H1 (cell line): Measurements from ENCODE around the gene ADCYAP1. TPM values are rescaled to one million over a fixed set of nuclear protein-coding genes. Genes with fewer than 3 reads are reported as not detected.

Experiments
- CTCF ChIA-PET: fragments of 300-600 bp; sonication (Branson Sonifier 250); formaldehyde crosslinking; loops from one replicate; lab custom pipeline; 2021; ENCODE audit not compliant: partially characterized antibody; lab: Charles Lee
- POLR2A ChIA-PET: fragments of 300-600 bp; sonication (Branson Sonifier 250); formaldehyde crosslinking; loops from one replicate; lab custom pipeline; 2021; ENCODE audit warnings: inconsistent platforms; ENCODE audit not compliant: partially characterized antibody; lab: Charles Lee
- DNase-seq, 2 experiments: peaks; one replicate each; pipeline versions ENCODE4 v3.0.0 to v3.0.0-alpha.2; 2010 to 2022; ENCODE audit warnings: low spot score in 2 of 2, low read depth in 1 of 2, mixed read lengths in 1 of 2
- FAIRE-seq: peaks from 2 replicates; lab custom pipeline; 2011; peaks lifted over from hg19 to GRCh38; lab: Jason Lieb, UNC
- H2AFZ ChIP-seq: 2 replicates; pipeline ENCODE4 v1.8.1; 2012; ENCODE audit warnings: low read length, inconsistent platforms
- H2AK5ac ChIP-seq: 2 replicates; pipeline ENCODE4 v1.6.1; 2013; ENCODE audit warnings: low read depth, low read length
- H2BK120ac ChIP-seq: replicated peaks from 2 replicates; pipeline ENCODE3; 2013; ENCODE audit warnings: low read depth, low read length, inconsistent platforms
- H2BK12ac ChIP-seq: 2 replicates; pipeline ENCODE4 v1.6.1; 2013; ENCODE audit warnings: low read depth, low read length
- H2BK15ac ChIP-seq: 2 replicates; pipeline ENCODE4 v1.6.1; 2013; ENCODE audit warnings: low read length
- H2BK20ac ChIP-seq: 2 replicates; pipeline ENCODE4 v1.6.1; 2013; ENCODE audit warnings: low read length
- H2BK5ac ChIP-seq: 2 replicates; pipeline ENCODE4 v1.6.1; 2013; ENCODE audit warnings: low read depth, low read length
- H3K14ac ChIP-seq: 2 replicates; pipeline ENCODE4 v1.6.1; 2013; ENCODE audit warnings: inconsistent platforms; ENCODE audit not compliant: insufficient read length
- H3K18ac ChIP-seq: 2 replicates; pipeline ENCODE4 v1.6.1; 2013; ENCODE audit warnings: low read length; ENCODE audit errors: extremely low read depth
- H3K23ac ChIP-seq: 2 replicates; pipeline ENCODE4 v1.6.1; 2013; ENCODE audit warnings: inconsistent platforms; ENCODE audit not compliant: insufficient read length
- H3K23me2 ChIP-seq: 2 replicates; pipeline ENCODE4 v1.6.1; 2013; ENCODE audit warnings: low read depth, low read length
- H3K27ac ChIP-seq: 2 replicates; pipeline ENCODE4 v1.6.1; 2011; ENCODE audit warnings: low read depth, low read length, inconsistent platforms
- H3K27me3 ChIP-seq, 4 experiments: replicated peaks in 1 of 4; 1 replicate in 1 of 4; 2 replicates in 3 of 4; pipeline versions ENCODE4 v1.6.1 to v1.8.1; 2011 to 2013; ENCODE audit warnings: low read length in 3 of 4, mild to moderate bottlenecking in 3 of 4, inconsistent platforms in 2 of 4, mixed read lengths in 2 of 4, moderate library complexity in 1 of 4; ENCODE audit not compliant: control insufficient read depth in 3 of 4, insufficient read depth in 3 of 4; ENCODE audit errors: extremely low read depth in 1 of 4
- H3K36me3 ChIP-seq, 4 experiments: 2 replicates each; pipeline versions ENCODE4 v1.6.1 to v1.8.1; 2011 to 2013; ENCODE audit warnings: mild to moderate bottlenecking in 4 of 4, low read length in 3 of 4, moderate library complexity in 2 of 4, control low read depth in 1 of 4, inconsistent platforms in 1 of 4; ENCODE audit not compliant: insufficient read depth in 4 of 4, control insufficient read depth in 2 of 4
- H3K4ac ChIP-seq: replicated peaks from 2 replicates; pipeline ENCODE3; 2013; ENCODE audit warnings: low read length, low read depth, mixed read lengths, inconsistent platforms; ENCODE audit not compliant: insufficient read length
- H3K4me1 ChIP-seq, 4 experiments: replicated peaks in 1 of 4; 1 replicate in 1 of 4; 2 replicates in 3 of 4; pipeline versions ENCODE4 v1.6.1 to v1.8.1; 2011 to 2013; ENCODE audit warnings: low read length in 3 of 4, inconsistent platforms in 2 of 4, mixed read lengths in 1 of 4; ENCODE audit not compliant: insufficient read depth in 4 of 4, control insufficient read depth in 3 of 4
- H3K4me2 ChIP-seq, 2 experiments: 2 replicates each; pipeline versions ENCODE4 v1.6.1 to v1.8.1; 2011 to 2013; ENCODE audit warnings: low read depth in 2 of 2, low read length in 2 of 2, control low read depth in 1 of 2, inconsistent platforms in 1 of 2, mild to moderate bottlenecking in 1 of 2; ENCODE audit not compliant: insufficient read depth in 1 of 2
- H3K4me3 ChIP-seq, 4 experiments: fragments of 200-600, 300-600 bp in 1 of 4; sonication (generic), shearing (Covaris generic), sonication (Bioruptor Twin) in 1 of 4; 2 replicates each; pipeline versions ENCODE4 v1.5.1 to v1.8.1; 2011 to 2016; ENCODE audit warnings: low read length in 4 of 4, low read depth in 3 of 4, control low read depth in 2 of 4, inconsistent platforms in 2 of 4, mild to moderate bottlenecking in 2 of 4, mixed read lengths in 1 of 4, moderate library complexity in 1 of 4; ENCODE audit not compliant: insufficient read depth in 2 of 4; ENCODE audit errors: extremely low read depth in 1 of 4
- H3K56ac ChIP-seq: replicated peaks from 2 replicates; pipeline ENCODE3; 2013; ENCODE audit warnings: low read depth, mild to moderate bottlenecking, mixed read lengths, low read length, inconsistent platforms; ENCODE audit not compliant: insufficient read length
- H3K79me1 ChIP-seq: 2 replicates; pipeline ENCODE4 v1.6.1; 2013; ENCODE audit warnings: low read depth, low read length, control low read depth
- H3K79me2 ChIP-seq, 2 experiments: 2 replicates each; pipeline versions ENCODE4 v1.6.1 to v1.8.1; 2012 to 2013; ENCODE audit warnings: low read length in 2 of 2, mild to moderate bottlenecking in 2 of 2, inconsistent platforms in 1 of 2; ENCODE audit not compliant: insufficient read depth in 2 of 2, control insufficient read depth in 1 of 2
- H3K9ac ChIP-seq, 4 experiments: replicated peaks in 1 of 4; 1 replicate in 1 of 4; 2 replicates in 3 of 4; pipeline versions ENCODE4 v1.6.1 to v1.8.1; 2011 to 2013; ENCODE audit warnings: low read depth in 3 of 4, low read length in 3 of 4, control low read depth in 2 of 4, mild to moderate bottlenecking in 2 of 4, moderate library complexity in 2 of 4, inconsistent platforms in 1 of 4; ENCODE audit errors: extremely low read depth in 1 of 4
- H3K9me3 ChIP-seq, 2 experiments: 2 replicates each; pipeline versions ENCODE4 v1.6.1 to v1.8.1; 2012 to 2013; ENCODE audit warnings: mild to moderate bottlenecking in 2 of 2, moderate library complexity in 2 of 2, control low read depth in 1 of 2, inconsistent platforms in 1 of 2, low read depth in 1 of 2, low read length in 1 of 2, mixed read lengths in 1 of 2; ENCODE audit not compliant: insufficient read depth in 2 of 2
- H4K20me1 ChIP-seq, 2 experiments: replicated peaks in 1 of 2; 2 replicates each; pipeline versions ENCODE3 to v1.8.1; 2011 to 2013; ENCODE audit warnings: inconsistent platforms in 2 of 2, low read length in 2 of 2, mild to moderate bottlenecking in 1 of 2; ENCODE audit not compliant: insufficient read depth in 2 of 2, control insufficient read depth in 1 of 2
- H4K5ac ChIP-seq: 2 replicates; pipeline ENCODE4 v1.6.1; 2013; ENCODE audit warnings: low read length, low read depth, mixed read lengths, inconsistent platforms; ENCODE audit not compliant: insufficient read length
- H4K8ac ChIP-seq: 2 replicates; pipeline ENCODE4 v1.8.0; 2013; ENCODE audit warnings: mild to moderate bottlenecking, moderate library complexity, low read length, inconsistent platforms; ENCODE audit not compliant: insufficient read depth; ENCODE audit errors: extremely low read depth
- H4K91ac ChIP-seq: replicated peaks from 2 replicates; pipeline ENCODE3; 2013; ENCODE audit warnings: low read length, mixed read lengths, inconsistent platforms; ENCODE audit not compliant: insufficient read length
- BACH1 ChIP-seq: IDR thresholded peaks from 2 replicates; pipeline ENCODE4 v1.6.1; 2012; ENCODE audit warnings: low read length, improper control_type of control experiment
- BCL11A ChIP-seq, 2 experiments: IDR thresholded peaks; one replicate each; pipeline ENCODE4 v1.6.1; 2011; ENCODE audit warnings: low read depth in 2 of 2, low read length in 2 of 2, mild to moderate bottlenecking in 2 of 2
- TAF7 ChIP-seq: optimal IDR thresholded peaks from 2 replicates; pipeline ENCODE3; 2011; ENCODE audit warnings: low read depth, mild to moderate bottlenecking, inconsistent platforms, low read length, moderate library complexity, borderline replicate concordance
- TEAD4 ChIP-seq: IDR thresholded peaks from 2 replicates; pipeline ENCODE4 v1.6.1; 2012; ENCODE audit warnings: low read depth, low read length, inconsistent platforms, mixed read lengths
- WGBS, 2 experiments: shearing (Covaris generic) in 1 of 2; methylation state at CpG; one replicate each; pipeline versions ENCODE4 v1.1.6 to v1.1.7; 2013 to 2015; ENCODE audit warnings: low lambda C conversion rate in 2 of 2, mixed read lengths in 2 of 2, inconsistent platforms in 1 of 2, low coverage in 1 of 2, missing lambda C conversion rate in 1 of 2; ENCODE audit not compliant: insufficient replicate concordance in 2 of 2, insufficient coverage in 1 of 2, insufficient read length in 1 of 2; ENCODE audit errors: extremely low coverage in 1 of 2, missing lambda C conversion rate in 1 of 2; 5-methylcytosine and 5-hydroxymethylcytosine counted together
- polyA plus RNA-seq, 7 experiments: library from polyadenylated mRNA; depleted of rRNA in 3 of 7; stranded (reverse) in 5 of 7; unstranded in 2 of 7; fragments of >200 nt in 5 of 7; fragments of 200-250 nt in 2 of 7; gene quantifications; 1 replicate in 5 of 7; 2 replicates in 1 of 7; 4 replicates in 1 of 7; pipeline versions ENCODE4 v1.2.1 to v1.2.3, GENCODE V29; 2011 to 2013; ENCODE audit warnings: missing spikeins in 2 of 7, mixed read lengths in 2 of 7
- total RNA-seq: library from RNA; stranded (reverse); fragmentation: NEBNext Ultra II Directional; extraction: Animal tissue kit (Norgen Biotek cat#: 25700); gene quantifications from 2 replicates; pipeline ENCODE4 v1.2.1, GENCODE V29; 2021
- TF ChIP-seq, protein P1 (sequence below): IDR thresholded peaks from 2 replicates; pipeline ENCODE4 v1.6.1; 2011; ENCODE audit warnings: low read depth, mild to moderate bottlenecking, low read length; ENCODE audit not compliant: insufficient read depth

ADCYAP1 gene
- total and polyA plus RNA-seq, 2 of the 8 experiments (the other 6 are each of a cell fraction or from before 2014, with no cell fraction given), result 0.02 TPM; not detected in 1

GRCh38 chr18:933082-933481, 28.4 kb downstream of the ADCYAP1 start:
- Histone ChIP-seq H3K23ac (no peak overlapping the region), H4K8ac (no peak overlapping the region), H3K4me1 (no peaks in the 10 kb centered on the region), H3K14ac (no peak overlapping the region), H4K5ac (no peak overlapping the region), H4K20me1 (no peaks in the 10 kb centered on the region), H3K18ac (no peak overlapping the region), H3K56ac (no peak overlapping the region), H2BK20ac (no peak overlapping the region), H2AK5ac (no peak overlapping the region), H3K4ac (no peak overlapping the region), H3K9ac (no peak overlapping the region; a peak in 1 of 7 replicates), H2BK120ac (no peak overlapping the region), H4K91ac (no peak overlapping the region), H3K4me2 (no peak overlapping the region), H3K79me2 (no peaks in the 10 kb centered on the region), H3K79me1 (no peaks in the 10 kb centered on the region), H3K36me3 (no peaks in the 10 kb centered on the region), H3K27ac (no peak overlapping the region), H3K23me2 (no peaks in the 10 kb centered on the region), H2BK12ac (no peak overlapping the region), H3K27me3 (no peaks in the 10 kb centered on the region), H3K9me3 (no peaks in the 10 kb centered on the region), H3K4me3 (no peak overlapping the region), H2BK5ac (no peak overlapping the region), H2AFZ (no peak overlapping the region), H2BK15ac (no peak overlapping the region)
- ChIA-PET CTCF (interaction anchor here (0.6 to 0.9 kb wide), 2 partner anchors 22 to 148 kb away, joined by 3 to 4 read pairs; no protein-coding TSS in a partner anchor), POLR2A (no interaction called here)
- TF ChIP-seq BCL11A (IDR thresholded peaks at IDR 0.05; ENCODE audit: low read depth in 2 of 2, low read length in 2 of 2), result no peak
- TF ChIP-seq, protein P1, sequence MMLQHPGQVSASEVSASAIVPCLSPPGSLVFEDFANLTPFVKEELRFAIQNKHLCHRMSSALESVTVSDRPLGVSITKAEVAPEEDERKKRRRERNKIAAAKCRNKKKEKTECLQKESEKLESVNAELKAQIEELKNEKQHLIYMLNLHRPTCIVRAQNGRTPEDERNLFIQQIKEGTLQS, result no peak
- no peak for TF ChIP-seq TEAD4
- TF ChIP-seq TAF7, result no peak
- TF ChIP-seq BACH1, result no peak
- DNase-seq (no peak), FAIRE-seq (no peak)
- 85% methylated on average over 2 of the region's 2 CpGs; no CpG with 5 or more reads in 1 of the 2 experiments for WGBS, 2 experiments
